Left renal pelvis (tissue), 4 donors: ENCODE data around the gene PPP2R2C. TPM values are rescaled to one million over a fixed set of nuclear protein-coding genes. Genes with fewer than 3 reads are reported as not detected.

Experiments used
- DNase-seq, 4 donors: peaks; one replicate each; pipeline ENCODE4 v3.0.0-alpha.2; 2013; ENCODE audit warnings: low read depth in 4 of 4, low spot score in 3 of 4
- polyA plus RNA-seq, 4 donors: library from polyadenylated mRNA; unstranded; fragments of 120-200 nt; gene quantifications; one replicate each; pipeline ENCODE4 v1.2.1, GENCODE V29; 2013; ENCODE audit not compliant: insufficient read length in 4 of 4

The PPP2R2C gene
- polyA plus RNA-seq, 4 donors: 0.40 to 1.6 (median 0.69) TPM

DNA sequence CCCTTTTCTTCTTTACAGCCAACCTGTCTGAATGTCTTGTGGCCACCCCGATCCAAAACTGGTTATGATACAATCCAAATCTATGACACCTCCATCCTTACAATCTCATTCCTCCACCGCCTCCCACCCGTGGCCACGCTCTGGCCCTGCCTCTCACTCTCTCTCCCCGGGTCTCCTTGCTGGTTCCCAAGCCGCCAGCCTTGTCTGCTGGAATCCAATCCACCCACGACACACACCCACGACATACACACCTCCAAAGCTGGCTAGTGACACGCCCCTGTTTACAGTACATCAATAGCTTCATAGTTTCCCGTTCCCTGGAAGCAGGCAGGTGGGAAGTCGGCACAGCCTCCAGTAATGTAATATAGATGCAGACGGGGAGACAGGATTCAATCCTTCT is 103.8 kb downstream of the PPP2R2C start:
- DNase-seq: no peak

DNA sequence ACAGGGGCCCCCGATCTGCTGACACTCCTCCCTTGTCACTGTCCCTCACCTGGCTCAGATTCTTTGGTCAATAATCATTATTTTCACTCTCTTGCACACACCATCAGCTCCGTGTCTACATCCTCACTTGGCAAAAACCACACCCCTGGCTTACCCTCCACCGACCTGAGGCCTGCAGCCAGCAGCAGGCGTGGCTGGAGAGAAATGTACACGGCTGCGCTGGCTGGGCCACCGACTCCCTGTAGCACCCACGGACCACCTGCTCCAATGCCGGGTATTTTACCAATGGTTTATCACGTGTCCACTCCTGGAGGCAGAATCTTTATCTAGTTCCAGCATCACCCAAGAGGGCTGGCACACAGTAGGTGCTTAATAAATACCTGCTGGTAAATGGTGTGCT is 104.3 kb downstream of the PPP2R2C start:
- no peak for DNase-seq

DNA sequence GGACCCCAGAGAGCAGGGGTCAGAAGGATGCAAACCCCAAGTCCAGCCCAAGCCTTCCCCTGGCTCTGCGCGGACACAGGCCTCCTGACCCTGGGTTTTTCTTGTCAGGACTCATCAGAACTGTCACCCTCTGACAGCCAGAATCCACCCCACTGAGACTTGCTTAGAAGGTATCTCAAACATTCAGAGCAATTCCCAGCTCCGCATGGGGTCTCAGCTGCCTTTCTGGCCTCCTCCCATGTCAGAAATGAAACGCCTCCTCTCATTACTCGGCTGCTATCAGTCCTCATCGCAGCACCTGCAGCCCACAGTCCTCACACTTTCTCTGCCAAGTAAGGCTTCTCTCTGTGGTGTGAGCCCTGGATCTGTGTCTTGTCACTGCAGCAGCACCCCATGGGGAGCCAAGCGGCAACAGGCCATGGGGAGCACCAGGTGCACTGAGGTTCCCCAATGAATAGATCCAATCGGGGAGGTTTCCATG is 105.0 kb downstream of the PPP2R2C start:
- DNase-seq: no peak

DNA sequence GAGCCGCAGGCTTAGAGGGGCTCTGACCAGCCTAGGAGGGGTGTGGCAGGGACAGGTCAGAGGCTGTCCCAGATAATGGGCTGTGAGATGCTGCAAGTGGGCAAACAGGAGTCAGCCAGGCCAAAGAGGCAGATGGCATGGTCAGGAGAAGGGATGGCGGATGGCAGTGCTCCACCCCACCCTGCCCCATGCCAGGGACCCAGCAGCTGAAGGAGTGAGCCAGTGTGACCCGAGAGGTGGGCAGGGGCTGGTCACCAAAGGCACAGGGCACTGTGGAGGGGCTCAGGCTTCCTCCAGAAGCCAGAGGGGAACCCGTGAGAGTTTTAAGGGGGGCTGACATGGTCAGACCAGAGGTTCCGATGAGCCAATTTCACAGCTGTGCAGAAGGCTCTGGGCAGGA is 105.8 kb downstream of the PPP2R2C start:
- no peak for DNase-seq

DNA sequence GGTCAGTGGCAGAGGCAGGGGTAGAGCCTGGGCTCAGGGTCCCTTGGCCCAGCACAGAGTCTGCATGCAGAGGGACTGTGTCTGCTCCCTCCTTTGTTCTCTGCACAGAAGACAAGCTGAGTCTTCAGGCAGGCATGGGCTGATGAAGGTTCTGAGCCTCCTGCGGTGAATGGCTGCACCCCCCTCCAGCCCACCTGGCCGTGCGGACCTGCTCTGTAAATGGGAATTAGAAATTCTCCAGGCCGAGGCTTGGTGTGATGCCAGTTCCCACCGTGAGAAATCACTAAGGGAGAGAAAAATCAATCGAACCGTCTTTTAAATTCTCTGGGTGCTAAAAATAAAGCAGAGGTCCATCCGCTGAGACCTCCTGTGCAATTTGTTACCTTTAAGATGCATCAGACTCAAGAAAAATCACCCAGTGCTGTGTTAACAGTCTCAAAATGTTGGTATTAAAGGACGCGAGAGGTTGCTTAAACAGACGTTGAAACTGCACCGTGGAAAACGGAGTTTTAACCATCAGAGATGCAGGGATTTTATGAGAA is 106.8 kb downstream of the PPP2R2C start:
- no peak for DNase-seq

DNA sequence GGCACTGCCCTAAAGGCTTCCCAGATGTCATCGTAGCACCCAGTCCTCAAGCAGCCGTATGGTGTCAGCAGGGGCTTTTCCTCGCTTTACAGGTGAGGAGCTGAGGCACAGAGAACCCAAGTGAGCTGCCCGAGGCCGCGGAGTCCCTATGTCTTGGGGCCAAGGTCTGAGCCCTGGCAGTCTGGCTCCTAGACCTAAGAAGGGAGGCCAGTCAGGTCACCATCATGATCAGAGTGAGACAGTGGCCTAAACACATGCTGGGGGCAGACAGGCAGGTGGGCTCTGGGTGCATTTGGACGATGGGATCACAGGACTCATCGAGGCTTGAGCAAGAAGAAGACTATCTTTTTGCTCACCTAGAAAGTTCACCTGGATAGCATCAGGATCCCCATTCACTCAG is 107.8 kb downstream of the PPP2R2C start:
- no peak for DNase-seq

DNA sequence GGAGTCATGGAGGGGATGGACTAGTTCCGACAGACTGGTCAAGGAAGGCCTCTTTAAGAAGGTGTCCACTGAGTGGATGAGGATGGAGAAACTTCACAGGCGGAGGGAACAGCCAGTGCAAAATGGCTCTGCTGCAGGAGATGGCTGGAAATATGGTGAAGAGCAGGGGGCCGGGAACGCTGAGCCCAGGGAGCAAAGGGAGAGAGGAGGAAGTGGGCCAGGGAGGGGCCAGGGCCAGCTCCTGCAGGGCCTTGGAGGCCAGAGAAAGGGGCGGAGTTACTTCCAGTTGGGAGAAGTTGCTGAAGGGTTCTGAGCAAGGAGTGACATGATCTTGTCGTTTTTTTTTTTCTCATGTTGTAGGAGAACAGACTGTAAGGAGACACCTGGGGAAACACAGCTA is 108.3 kb downstream of the PPP2R2C start:
- no peak for DNase-seq

DNA sequence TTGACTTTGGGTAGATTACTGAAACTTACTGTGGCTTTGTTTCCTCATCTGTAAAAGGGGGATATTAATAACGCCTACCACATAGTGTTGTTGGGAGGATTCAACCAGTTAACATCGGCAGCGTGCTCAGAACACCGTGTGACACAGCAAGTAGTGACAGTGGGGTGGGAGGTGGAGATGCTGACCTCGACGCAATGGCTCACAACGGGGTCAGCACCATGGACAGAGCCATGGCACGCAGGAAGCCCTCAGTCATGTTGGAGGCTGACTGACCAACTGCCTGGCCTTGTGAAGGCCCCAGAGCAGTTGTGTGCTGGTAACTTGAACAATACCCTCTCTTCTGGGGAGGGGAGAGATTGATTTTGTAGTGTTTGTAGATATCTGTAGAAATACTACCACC is 109.5 kb downstream of the PPP2R2C start:
- DNase-seq: peak in 2 of 4 donors; percentile 29 to 44

DNA sequence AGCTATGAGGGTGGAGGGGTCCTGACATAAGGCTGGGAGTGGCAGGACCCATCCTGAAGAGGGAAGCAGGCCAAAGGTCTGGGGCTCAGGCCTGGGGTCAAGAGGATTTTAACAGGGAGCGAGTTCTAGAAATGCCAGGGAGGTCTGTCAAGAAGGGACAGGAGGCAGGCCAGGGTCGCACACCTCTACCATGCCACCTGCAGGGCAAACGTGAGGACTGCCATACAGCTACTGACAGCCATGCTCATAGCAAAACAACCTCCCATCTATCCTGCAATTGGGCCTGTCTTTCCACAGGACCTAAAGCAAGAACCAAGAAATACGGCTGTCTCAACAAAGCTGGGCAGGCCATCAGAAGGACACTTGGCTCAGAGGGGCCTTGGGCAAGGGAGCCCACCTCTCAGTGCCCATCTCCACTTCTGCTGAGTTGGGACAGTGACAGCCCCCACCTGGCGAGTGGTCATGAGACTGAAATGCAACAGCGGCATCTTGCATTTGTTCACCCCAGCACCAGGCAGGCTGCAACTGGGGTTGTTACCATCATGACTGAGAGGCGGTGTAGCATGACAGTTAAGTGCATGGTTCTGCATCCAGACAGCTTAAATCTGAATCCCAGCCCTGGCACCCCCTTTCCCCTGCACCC is 110.0 kb downstream of the PPP2R2C start:
- no peak for DNase-seq

DNA sequence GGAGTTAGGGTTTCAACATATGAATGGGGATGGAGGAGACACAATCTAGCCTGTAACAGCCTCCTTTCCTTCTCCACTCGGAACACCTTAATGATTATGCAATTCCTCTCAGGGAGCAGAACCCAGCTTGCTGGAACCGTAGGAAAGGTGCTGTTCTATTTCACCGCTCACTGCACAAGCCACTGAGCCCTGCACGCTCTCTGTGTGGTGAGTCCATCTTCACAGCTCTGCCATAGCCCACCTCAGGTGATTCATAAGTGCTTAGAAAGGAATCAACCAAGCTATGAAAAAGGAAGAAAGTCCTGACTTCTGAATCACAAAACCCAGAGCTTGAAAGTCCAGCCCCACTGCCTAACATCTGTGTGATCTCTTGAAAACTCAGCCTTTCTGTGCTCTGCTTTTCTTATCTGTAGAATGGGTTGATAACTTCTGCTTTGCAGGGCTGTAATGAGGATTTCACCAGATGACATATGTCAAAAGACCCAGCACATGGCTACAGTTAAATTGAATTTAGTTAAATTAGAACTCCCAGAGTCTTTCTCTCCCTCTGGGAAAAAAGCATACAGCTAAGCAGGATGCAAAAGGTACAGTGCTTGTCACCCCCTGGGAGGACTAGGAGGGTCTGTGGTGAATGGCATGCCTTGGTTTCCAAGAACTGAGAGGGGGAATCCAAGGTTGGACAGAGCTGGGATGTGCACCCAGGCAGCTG is 111.2 kb downstream of the PPP2R2C start:
- DNase-seq: no peak

DNA sequence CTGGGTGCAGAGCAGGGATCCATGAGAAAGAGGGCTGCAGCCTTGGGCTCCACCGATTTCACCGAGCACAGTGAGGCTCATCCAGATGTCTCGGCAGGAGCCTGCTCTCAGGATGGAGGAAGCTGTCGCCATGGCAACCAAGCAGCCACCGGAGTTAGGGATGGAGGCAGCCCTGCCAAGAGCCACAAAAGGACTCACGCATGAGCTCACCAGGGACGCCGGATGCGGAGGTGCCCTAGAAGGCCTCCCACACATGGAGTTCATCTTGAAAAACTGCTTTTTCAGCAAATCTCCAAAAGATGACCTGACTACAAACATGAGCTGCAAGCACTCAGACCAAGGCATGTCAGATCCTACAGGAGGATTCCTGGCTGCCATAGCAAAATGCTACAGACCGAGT is 112.0 kb downstream of the PPP2R2C start:
- no peak for DNase-seq

DNA sequence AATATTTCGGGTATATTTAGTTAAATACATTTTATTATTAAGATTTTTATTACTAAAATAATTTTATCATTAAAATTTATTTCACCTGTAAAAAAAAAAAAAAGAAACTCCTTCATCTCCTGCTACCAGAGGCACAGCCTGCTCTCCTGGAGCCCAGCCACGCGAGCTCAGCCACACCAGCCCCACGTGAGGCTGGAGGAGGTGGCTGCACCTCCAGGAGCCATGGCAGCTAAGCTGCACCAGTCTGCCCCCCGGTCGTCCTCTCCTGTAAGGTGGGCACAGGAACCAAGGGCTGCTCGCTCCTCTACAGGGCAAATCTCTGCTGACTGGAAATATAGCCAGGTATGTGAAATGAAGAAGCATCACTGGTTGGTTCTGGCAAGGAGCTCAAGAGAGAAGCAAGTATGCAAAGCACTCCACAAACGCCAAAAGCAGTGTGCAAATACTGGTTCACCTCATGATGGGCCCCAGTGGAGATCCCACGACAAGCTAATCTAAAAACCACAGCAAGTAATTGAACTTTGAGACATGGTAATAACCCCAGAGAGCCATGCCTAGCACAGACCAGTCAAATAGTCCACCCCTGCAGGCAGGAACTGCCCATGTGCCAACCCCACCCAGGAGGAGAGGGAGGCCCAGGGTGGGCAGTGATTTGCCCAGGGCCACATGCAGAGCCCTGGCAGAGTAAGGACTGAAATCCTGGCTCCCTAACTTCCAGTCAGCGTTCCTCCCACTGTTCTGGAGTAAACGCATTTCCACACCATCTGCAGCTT is 112.7 kb downstream of the PPP2R2C start:
- no peak for DNase-seq

DNA sequence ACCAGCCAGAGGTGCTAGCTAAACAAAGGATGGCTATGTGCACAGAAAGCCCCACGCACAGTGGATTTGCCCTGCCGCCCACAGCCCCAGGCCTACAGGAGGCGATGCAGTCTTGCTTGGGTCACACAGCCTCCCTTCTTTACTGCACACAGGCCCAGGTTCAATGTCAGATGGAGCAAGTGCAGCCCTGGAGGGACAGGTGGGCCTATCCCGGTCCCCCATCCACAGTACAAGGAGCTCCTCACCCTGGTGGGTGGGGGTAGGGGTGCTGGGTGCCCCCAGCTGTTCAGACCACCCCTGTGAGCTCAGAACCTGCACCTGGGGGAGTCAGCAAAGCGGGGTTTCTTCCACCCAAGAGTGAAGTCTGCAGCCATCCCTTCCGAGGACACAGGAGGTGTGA is 114.9 kb downstream of the PPP2R2C start:
- no peak for DNase-seq

DNA sequence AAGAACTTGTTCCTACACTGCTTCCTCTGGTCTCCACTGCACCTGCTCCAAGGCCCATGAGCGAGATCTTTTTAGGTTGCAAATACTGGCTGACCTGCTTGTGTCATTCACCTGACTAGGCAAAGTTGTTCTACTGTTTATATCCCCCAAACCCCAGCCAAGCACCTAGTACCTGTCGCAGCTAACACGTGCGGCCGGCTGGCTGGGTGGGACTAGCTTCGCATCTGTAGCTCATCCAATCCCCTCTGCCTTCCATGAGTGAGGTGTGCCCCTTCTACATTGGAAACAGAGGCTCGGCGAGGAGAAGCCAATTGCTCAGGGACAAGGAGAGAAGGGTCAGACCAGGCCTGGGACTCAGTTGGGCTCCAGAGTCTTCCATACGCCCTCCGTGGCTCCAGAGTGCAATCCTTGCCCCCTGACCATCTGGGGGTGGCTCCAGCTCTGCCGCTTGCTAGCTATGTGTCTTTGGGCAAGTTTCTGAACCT is 116.3 kb downstream of the PPP2R2C start:
- DNase-seq: no peak

DNA sequence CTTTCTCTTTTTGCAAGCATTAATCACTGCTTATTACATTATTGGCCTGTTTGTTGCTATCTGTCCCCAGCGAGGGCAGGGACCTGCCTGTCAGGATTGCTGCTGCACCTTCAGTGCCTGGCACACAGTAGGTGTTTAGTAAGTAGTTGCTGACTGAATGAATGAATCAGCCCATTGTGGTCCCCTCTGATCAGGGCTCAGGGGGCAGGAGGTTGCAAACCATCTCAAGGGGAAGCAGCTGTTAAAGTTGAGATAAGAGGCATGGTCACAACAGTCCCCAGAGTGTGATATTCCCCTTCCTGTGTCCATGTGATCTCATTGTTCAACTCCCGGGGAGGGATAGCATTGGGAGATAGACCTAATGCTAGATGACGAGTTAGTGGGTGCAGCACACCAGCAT is 117.4 kb downstream of the PPP2R2C start:
- no peak for DNase-seq

DNA sequence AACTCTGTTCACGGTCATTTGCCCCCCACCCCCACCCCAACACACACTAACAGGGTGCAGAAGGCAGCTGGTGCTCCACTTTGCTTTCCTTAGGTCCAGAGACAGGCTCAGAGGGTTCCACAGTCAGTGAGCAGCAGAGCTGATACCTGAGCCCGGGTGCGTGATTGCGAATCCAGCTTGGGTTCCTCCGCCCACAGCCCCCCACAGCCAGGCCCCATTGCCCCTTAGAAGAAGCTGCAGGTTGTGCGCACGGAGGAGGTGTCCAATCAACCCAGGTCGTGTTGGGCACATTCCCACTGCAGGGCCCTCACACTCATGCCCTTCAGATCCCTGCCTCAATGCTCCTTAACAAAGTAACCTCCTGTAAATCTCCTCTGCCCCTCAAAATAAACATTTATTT is 117.8 kb downstream of the PPP2R2C start:
- no peak for DNase-seq

DNA sequence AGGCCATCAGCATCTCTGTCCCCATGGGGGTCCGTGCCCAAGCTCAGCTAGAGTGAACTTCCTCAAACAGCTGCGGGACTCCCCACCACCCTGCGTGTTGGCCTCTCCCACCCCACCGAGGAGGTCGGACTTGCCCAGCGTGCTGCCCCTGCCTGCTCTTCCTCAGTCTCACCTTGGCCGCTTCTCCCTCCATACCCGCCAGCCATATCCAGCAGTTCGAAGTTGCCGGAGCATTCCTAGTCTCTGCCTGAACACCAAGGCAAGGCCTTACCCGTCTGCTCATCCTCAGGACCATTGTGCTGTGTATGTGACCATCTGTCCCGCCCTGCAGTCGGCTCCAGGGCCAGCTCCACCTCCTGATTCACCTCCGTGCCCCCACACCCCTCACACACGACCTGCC is 118.3 kb downstream of the PPP2R2C start:
- DNase-seq: no peak

DNA sequence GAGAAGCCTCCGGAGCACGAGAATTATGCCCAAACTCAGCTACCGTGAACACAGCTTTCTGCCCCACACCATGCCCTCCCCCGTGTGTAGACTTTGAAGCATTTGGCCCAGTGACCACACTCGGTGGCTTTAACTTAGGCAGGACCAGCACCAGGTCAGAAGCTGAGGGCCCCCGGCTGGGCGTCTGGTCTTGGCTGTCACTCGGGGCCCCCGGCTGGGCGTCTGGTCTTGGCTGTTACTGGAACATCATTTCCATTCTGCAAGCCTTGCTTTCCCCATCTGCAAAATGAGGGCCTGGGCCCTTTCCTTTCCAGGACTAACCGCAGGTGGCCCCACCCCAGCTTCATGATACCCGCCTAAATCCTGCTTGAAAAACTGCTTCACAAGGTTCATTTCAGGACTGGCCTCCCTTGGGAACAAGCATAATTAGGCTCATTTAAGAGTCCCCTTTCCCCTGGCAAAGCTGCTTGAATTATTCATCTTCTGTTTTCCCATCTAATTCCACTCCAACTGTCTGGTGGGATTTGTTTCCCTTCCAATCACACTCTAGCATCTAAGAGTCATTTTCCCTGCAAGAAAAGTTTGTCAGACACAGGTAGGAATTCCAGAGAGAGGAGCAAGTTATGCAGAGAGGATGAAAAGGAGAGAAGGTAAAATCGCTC is 120.3 kb downstream of the PPP2R2C start:
- no peak for DNase-seq

DNA sequence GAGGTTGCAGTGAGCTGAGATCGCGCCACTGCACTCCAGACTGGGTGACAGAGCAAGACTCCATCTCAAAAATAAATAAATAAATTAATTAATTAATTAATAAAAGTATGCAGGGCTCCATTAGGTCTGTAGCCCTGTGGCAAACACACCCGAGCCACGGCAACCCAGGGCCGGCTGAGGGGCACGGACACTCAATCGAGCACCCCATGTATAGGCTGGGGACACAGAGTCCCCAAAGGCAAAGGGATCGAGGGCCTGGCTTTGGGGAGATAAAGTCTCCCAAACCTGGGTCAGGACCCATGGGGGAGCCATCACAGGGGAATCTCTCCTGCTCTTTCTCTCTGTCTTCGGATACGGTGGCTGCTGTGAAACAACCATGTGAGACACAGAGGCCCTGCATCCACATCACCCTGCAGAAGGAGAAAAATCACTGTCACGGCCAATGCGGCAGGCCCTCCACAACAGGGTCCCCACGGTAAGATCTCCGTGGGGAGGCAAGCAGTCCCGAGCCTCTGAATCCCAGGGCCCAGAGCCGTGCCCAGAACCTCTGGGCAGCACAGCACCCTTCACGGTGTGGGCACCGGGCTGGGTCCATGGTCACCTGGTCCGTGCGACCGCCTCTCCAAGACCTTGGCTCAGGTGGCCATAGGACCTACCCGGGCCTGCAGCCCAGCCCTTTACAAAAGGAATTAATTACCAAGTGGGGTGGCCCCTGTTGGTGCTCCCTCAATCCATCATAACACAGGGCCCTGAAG is 121.0 kb downstream of the PPP2R2C start:
- no peak for DNase-seq

DNA sequence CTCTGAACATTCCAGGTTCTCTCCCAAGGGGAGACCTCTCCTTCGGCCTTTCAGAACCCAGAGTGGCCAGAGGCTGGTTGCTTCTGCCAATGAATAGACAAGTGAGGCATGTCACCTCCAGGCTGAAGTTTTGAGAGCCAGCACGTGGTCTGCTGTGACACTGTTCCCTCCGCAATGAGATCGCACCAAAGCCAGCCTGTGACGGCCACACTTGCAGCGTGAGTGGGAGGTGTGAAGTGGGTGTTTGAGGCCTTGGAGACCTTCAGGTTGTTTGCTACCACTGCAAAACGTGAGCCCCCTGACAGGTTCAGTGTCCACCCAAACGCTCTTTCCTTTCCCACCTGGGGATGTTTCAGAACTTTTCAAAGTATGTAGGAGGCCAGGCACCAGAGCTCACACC is 121.8 kb downstream of the PPP2R2C start:
- no peak for DNase-seq
